HepG2 (cell line): ENCODE measurements around the gene CEP43. TPM values are rescaled to one million over a fixed set of nuclear protein-coding genes. Genes with fewer than 3 reads are reported as not detected.

Experiments used
- CBX1 ChIP-seq: IDR thresholded peaks from one replicate; pipeline ENCODE4 v1.6.1; 2016; ENCODE audit warnings: antibody characterized with exemption, low read depth
- CBX2 ChIP-seq, 2 experiments: fragments of 200-600 bp in 1 of 2; sonication (generic); formaldehyde crosslinking in 1 of 2; IDR thresholded peaks; 2 replicates each; pipeline versions ENCODE4 v1.7.0 to v1.8.1; 2018 to 2022; ENCODE audit warnings: low read depth in 2 of 2, low read length in 1 of 2, mild to moderate bottlenecking in 1 of 2, missing genetic modification reagents in 1 of 2
- CHD2 ChIP-seq: IDR thresholded peaks from 2 replicates; pipeline ENCODE4 v1.6.1; 2011; ENCODE audit warnings: low read depth, low read length, improper control_type of control experiment
- EP300 ChIP-seq, 3 experiments: sonication (generic) in 1 of 3; formaldehyde crosslinking in 1 of 3; IDR thresholded peaks; 2 replicates each; pipeline versions ENCODE4 v1.5.1 to v1.6.1; 2011 to 2020; ENCODE audit warnings: low read depth in 2 of 3, low read length in 2 of 3, borderline replicate concordance in 1 of 3, improper control_type of control experiment in 1 of 3, mild to moderate bottlenecking in 1 of 3, missing genetic modification reagents in 1 of 3, moderate library complexity in 1 of 3
- FOSL1 ChIP-seq: sonication (generic); formaldehyde crosslinking; IDR thresholded peaks from 2 replicates; pipeline ENCODE4 v1.9.0; 2021; ENCODE audit warnings: missing genetic modification reagents, borderline replicate concordance
- HIVEP1 ChIP-seq: sonication (generic); formaldehyde crosslinking; IDR thresholded peaks from 2 replicates; pipeline ENCODE4 v1.4.0; 2020; ENCODE audit warnings: mild to moderate bottlenecking, missing genetic modification reagents
- JUN ChIP-seq: sonication (generic); formaldehyde crosslinking; IDR thresholded peaks from 2 replicates; pipeline ENCODE4 v1.4.0; 2020; ENCODE audit warnings: mild to moderate bottlenecking, missing genetic modification reagents
- NAIF1 ChIP-seq: sonication (generic); formaldehyde crosslinking; IDR thresholded peaks from 2 replicates; pipeline ENCODE4 v1.5.0; 2020; ENCODE audit warnings: mild to moderate bottlenecking, missing genetic modification reagents, borderline replicate concordance
- RFX5 ChIP-seq: IDR thresholded peaks from 2 replicates; pipeline ENCODE4 v1.6.1; 2011; ENCODE audit warnings: low read depth, low read length, improper control_type of control experiment
- TEAD2 ChIP-seq: sonication (generic); formaldehyde crosslinking; IDR thresholded peaks from 2 replicates; pipeline ENCODE4 v1.9.0; 2021; ENCODE audit warnings: missing genetic modification reagents
- TFAP4 ChIP-seq: sonication (generic); IDR thresholded peaks from 2 replicates; pipeline ENCODE4 v1.6.1; 2016; ENCODE audit warnings: low read depth, borderline replicate concordance
- U2AF1 ChIP-seq: fragments of 200-400 bp; formaldehyde crosslinking; optimal IDR thresholded peaks from 2 replicates; pipeline ENCODE3; 2017; ENCODE audit warnings: mild to moderate bottlenecking, low read depth, low read length
- ZFP36 ChIP-seq: fragments of 150-350 bp; IDR thresholded peaks from 2 replicates; pipeline ENCODE4 v1.6.1; 2018; ENCODE audit warnings: borderline replicate concordance, low read length, low read depth; ENCODE audit not compliant: partially characterized antibody
- ZMYM4 ChIP-seq: sonication (generic); formaldehyde crosslinking; IDR thresholded peaks from 2 replicates; pipeline ENCODE4 v1.8.1; 2023; ENCODE audit warnings: mild to moderate bottlenecking, missing genetic modification reagents
- ZNF281 ChIP-seq: sonication (generic); formaldehyde crosslinking; IDR thresholded peaks from 2 replicates; pipeline ENCODE4 v1.4.0; 2020; ENCODE audit warnings: missing genetic modification reagents, borderline replicate concordance
- ZNF652 ChIP-seq: IDR thresholded peaks from 2 replicates; pipeline ENCODE4 v1.6.1; 2016; ENCODE audit warnings: low read depth, borderline replicate concordance
- polyA plus RNA-seq, 8 experiments: library from polyadenylated mRNA; depleted of rRNA in 3 of 8; stranded (reverse) in 7 of 8; unstranded in 1 of 8; fragments of >200 nt; fragmentation: Illumina TruSeq in 4 of 8; extraction: Trizol in 4 of 8; gene quantifications; 2 replicates each; pipeline versions ENCODE4 v1.2.1 to v1.2.3, GENCODE V29; 2011 to 2016; ENCODE audit warnings: low read depth in 4 of 8, missing spikeins in 1 of 8, mixed read lengths in 1 of 8; ENCODE audit not compliant: insufficient read depth in 1 of 8
- total RNA-seq, 5 experiments: library from RNA; depleted of rRNA; stranded (reverse); fragments of >200 nt; fragmentation: Illumina TruSeq; extraction: Trizol; gene quantifications; 2 replicates each; pipeline ENCODE4 v1.2.3, GENCODE V29; 2016; ENCODE audit warnings: low read depth in 1 of 5
- TF ChIP-seq, protein P1 (sequence below): sonication (generic); formaldehyde crosslinking; IDR thresholded peaks from 2 replicates; pipeline ENCODE4 v1.5.1; 2020; ENCODE audit warnings: mild to moderate bottlenecking, missing genetic modification reagents, moderate library complexity
- TF ChIP-seq, protein P2 (sequence below): sonication (generic); formaldehyde crosslinking; IDR thresholded peaks from 2 replicates; pipeline ENCODE4 v1.5.0; 2020; ENCODE audit warnings: mild to moderate bottlenecking, missing genetic modification reagents

Gene CEP43
- total and polyA plus RNA-seq, 2 of the 13 experiments (the other 11 are each of a cell fraction or from before 2014, with no cell fraction given): 29.3 to 73.9 TPM

DNA sequence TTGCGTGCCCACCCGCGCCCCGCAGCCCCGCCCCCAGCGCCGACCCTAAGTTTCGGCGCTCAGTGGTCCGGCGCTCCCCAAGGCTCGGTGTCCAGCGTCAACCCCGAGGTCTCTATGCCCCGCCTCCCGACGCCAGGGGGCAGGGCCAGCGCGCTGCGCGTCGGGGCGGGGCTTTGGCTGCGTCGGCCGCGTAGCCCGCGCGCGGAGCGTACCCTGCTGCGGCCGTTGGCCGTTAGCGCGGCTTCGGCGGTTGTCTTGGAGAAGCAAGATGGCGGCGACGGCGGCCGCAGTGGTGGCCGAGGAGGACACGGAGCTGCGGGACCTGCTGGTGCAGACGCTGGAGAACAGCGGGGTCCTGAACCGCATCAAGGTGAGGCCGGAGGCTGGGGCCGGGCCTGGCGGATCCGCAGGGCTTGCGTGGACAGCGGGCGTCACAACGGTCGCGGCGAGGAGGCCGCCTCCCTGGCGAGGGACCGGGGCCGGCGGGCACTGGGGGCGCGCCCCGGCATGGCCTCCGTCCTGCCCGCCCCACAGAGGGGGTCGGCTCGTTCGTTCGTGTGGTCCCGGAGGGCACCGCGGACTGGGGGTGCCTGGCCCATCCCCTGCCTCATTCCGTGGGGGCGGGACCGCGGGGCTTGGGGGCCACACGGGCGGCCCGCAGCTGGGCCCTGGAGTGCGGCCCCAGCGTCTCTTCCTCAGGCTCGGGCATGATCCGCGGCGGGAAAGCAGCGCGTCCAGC, at the start of gene CEP43 (continued):
- TF ChIP-seq TFAP4 (peak; percentile 5; the same call in 1 of the 2 replicates), ZFP36 (no peak), EP300 (IDR thresholded peaks at IDR 0.05; ENCODE audit: low read depth in 2 of 2, low read length in 2 of 2) (peak in 1 of 2 experiments; percentile 25; a peak in 1 of 4 replicates), EP300 (CRISPR knock-in tag; IDR thresholded peaks at IDR 0.05; ENCODE audit: borderline replicate concordance) (peak; percentile 46; the same call in 1 of the 2 replicates), ZNF281 (CRISPR knock-in tag) (peak; percentile 29; the same call in 1 of the 2 replicates), TEAD2 (no peak), JUN (CRISPR knock-in tag) (0 out of 2 replicates have a peak, but pooled peaks have one; percentile 24), ZNF652 (CRISPR knock-in tag) (no peak), FOSL1 (CRISPR knock-in tag) (no peak), RFX5 (no peak), U2AF1 (peak; percentile 86), CHD2 (peak; percentile 11; the same call in 1 of the 2 replicates), NAIF1 (CRISPR knock-in tag) (peak; percentile 100), CBX1 (peak; percentile 7), HIVEP1 (0 out of 2 replicates have a peak, but pooled peaks have one; percentile 43), ZMYM4 (peak; percentile 94), CBX2 (IDR thresholded peaks at IDR 0.05; ENCODE audit: low read depth, low read length) (no peak), CBX2 (CRISPR knock-in tag; IDR thresholded peaks at IDR 0.05; ENCODE audit: low read depth) (peak; percentile 87; the same call in 1 of the 2 replicates)
- TF ChIP-seq, protein P1, sequence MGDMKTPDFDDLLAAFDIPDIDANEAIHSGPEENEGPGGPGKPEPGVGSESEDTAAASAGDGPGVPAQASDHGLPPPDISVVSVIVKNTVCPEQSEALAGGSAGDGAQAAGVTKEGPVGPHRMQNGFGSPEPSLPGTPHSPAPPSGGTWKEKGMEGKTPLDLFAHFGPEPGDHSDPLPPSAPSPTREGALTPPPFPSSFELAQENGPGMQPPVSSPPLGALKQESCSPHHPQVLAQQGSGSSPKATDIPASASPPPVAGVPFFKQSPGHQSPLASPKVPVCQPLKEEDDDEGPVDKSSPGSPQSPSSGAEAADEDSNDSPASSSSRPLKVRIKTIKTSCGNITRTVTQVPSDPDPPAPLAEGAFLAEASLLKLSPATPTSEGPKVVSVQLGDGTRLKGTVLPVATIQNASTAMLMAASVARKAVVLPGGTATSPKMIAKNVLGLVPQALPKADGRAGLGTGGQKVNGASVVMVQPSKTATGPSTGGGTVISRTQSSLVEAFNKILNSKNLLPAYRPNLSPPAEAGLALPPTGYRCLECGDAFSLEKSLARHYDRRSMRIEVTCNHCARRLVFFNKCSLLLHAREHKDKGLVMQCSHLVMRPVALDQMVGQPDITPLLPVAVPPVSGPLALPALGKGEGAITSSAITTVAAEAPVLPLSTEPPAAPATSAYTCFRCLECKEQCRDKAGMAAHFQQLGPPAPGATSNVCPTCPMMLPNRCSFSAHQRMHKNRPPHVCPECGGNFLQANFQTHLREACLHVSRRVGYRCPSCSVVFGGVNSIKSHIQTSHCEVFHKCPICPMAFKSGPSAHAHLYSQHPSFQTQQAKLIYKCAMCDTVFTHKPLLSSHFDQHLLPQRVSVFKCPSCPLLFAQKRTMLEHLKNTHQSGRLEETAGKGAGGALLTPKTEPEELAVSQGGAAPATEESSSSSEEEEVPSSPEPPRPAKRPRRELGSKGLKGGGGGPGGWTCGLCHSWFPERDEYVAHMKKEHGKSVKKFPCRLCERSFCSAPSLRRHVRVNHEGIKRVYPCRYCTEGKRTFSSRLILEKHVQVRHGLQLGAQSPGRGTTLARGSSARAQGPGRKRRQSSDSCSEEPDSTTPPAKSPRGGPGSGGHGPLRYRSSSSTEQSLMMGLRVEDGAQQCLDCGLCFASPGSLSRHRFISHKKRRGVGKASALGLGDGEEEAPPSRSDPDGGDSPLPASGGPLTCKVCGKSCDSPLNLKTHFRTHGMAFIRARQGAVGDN (CRISPR knock-in tag): peak; percentile 93
- TF ChIP-seq, protein P2, sequence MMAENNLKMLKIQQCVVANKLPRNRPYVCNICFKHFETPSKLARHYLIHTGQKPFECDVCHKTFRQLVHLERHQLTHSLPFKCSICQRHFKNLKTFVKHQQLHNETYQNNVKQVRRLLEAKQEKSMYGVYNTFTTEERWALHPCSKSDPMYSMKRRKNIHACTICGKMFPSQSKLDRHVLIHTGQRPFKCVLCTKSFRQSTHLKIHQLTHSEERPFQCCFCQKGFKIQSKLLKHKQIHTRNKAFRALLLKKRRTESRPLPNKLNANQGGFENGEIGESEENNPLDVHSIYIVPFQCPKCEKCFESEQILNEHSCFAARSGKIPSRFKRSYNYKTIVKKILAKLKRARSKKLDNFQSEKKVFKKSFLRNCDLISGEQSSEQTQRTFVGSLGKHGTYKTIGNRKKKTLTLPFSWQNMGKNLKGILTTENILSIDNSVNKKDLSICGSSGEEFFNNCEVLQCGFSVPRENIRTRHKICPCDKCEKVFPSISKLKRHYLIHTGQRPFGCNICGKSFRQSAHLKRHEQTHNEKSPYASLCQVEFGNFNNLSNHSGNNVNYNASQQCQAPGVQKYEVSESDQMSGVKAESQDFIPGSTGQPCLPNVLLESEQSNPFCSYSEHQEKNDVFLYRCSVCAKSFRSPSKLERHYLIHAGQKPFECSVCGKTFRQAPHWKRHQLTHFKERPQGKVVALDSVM (CRISPR knock-in tag): peak; percentile 68; the same call in 1 of the 2 replicates
